NOMO-1 (cell line): Measurements from ENCODE around the gene RASSF5.

Source experiments
- DNase-seq, 2 experiments: peaks; one replicate each; lab custom pipeline; 2025; ENCODE audit not compliant: unreplicated experiment in 2 of 2; lab: John Stamatoyannopoulos, UW

RASSF5 gene, protein sequence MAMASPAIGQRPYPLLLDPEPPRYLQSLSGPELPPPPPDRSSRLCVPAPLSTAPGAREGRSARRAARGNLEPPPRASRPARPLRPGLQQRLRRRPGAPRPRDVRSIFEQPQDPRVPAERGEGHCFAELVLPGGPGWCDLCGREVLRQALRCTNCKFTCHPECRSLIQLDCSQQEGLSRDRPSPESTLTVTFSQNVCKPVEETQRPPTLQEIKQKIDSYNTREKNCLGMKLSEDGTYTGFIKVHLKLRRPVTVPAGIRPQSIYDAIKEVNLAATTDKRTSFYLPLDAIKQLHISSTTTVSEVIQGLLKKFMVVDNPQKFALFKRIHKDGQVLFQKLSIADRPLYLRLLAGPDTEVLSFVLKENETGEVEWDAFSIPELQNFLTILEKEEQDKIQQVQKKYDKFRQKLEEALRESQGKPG

DNA sequence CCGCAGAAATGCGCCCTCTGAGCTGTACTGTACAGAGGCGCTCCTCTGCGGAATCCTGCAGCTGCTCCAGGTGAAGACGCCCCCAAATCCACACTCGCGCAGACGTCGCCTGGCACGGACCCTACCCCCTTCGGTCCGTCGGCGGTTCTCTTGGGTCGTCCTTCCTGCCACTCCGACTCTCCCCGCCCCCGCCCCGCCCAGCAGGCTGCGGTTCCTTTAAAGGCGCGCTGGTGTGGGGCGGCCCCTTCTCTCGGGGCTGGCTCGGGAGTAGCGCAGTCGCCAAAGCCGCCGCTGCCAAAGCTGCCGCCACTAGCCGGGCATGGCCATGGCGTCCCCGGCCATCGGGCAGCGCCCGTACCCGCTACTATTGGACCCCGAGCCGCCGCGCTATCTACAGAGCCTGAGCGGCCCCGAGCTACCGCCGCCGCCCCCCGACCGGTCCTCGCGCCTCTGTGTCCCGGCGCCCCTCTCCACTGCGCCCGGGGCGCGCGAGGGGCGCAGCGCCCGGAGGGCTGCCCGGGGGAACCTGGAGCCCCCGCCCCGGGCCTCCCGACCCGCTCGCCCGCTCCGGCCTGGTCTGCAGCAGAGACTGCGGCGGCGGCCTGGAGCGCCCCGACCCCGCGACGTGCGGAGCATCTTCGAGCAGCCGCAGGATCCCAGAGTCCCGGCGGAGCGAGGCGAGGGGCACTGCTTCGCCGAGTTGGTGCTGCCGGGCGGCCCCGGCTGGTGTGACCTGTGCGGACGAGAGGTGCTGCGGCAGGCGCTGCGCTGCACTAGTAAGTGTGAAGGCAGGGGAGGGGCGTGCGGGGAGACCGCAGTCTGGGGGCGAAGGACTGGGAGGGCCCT, at the start of gene RASSF5:
Gene RASSF5, plus strand, starts transcription at position 248 of the 846 bp plus-strand sequence. Its CDS starts 72 bp downstream, at position 320.
- DNase-seq = peak; percentile 53 to 66

DNA sequence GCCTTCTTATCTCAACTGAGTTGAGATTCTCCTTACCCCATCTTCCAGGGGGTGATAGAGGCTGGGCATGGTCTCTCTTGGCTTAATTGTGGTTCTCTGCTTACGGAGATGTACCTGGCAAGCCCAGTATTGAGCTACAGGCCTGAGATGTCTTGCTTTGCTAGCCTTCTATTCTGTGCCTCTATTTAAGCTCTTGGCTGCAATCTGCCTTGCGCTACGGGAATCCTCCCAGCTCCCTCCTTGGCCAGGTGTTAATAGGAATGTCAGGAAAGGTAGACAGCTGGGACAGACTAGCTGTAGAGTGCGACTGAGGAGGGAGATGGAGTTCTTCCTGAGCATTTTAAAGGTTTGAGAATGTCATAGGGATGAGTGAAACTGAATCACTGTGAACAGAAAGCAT, 47.6 kb upstream of the RASSF5 start:
- DNase-seq = no peak

DNA sequence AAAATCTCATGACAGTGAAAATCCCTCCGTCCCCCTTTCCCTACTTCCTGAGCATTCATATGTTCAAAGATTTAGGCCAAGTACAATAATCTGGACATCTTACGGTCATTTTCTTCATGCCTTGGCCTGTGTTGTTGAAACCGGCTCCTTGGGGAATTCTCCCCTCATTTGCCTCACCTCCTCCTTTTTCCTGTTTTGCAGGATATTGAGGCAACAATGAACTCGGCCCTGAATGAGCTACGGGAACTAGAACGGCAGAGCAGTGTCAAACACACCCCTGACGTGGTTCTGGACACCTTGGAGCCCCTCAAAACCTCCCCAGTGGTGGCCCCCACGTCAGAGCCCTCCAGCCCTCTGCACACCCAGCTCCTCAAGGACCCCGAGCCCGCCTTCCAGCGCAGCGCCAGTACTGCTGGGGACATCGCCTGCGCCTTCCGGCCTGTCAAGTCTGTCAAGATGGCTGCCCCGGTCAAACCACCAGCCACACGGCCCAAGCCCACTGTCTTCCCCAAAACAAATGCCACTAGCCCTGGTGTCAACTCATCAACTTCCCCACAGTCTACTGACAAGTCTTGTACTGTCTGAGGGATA, 46.4 kb upstream of the RASSF5 start:
- DNase-seq = no peak

DNA sequence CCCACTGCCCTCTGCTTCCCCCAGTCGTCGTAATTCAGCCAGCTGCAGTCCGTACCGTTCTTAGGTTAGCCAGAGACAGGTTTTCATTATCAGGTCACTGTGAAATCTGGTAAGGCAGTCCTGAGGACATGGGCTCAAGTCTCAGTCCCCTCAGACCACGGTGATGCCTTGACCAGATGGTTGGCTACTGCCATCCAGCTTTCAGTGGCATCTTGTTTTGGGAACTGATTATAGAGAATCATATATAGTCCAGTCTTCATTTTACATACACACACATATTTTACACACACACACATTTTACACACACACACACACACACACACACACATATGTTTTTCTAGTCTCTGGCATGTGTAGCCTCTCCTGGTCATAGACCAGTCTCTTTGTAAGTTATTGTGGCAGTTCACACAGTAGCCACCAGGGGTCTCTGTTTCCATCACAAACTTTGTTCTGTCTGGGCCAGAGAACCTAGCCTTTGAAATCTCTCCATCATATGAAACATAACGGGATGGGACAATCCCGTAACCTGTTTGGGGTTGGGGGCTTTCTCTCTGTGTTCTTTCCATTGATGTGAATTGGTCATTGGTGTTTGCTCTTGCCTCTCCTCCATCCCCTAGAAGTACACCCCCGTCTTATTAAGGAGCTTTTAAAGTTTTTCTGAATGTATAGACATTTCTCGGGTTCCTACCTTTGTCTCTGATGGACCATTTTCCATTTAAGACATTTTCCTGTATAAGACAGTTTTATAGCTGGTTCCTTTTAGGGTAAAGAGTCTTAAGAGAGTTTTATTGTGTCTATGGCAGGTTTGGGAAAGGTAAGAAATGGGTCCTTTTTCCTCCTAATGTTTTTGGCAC, 45.5 kb upstream of the RASSF5 start:
- peak in 1 of 2 experiments; percentile 56 for DNase-seq

DNA sequence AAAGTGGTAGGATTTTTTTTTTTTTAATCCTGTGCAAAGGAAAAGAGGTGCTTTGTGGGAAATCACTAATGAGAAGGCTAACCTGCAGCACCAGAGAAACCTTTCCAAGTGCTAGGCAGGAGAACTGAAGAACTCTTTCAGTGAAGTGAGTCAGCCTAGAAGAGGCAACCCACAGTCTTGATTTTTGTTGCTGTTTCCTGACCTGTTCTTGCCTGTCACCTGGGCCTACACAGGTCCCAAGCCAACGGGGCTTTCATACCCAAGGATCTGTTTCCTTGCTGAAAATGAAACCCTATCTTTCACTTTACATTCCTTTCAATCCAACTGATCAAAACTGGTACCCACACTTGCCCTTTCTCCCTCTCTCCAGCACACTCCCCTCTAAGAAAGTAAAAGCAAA, 44.2 kb upstream of the RASSF5 start:
- DNase-seq = no peak

DNA sequence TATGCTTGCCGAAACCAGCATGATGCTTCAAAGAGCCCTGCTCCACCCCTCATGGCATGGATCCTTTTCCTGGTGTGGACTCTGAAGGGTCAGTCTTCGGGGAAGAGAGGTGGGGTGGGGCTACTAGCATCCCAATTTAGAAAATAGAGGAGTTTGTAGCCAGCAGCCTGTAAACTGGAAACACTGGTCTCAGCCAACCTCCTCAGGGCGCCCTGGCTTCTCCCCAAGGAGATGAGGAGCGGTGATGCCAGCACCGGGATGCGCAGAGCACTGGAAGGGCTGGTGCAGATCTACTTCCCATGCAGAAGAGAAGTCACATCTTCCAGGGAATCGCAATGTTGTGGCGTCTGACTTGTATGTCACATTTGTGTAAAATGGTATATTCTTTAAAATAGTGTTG, 43.4 kb upstream of the RASSF5 start:
- DNase-seq = no peak

DNA sequence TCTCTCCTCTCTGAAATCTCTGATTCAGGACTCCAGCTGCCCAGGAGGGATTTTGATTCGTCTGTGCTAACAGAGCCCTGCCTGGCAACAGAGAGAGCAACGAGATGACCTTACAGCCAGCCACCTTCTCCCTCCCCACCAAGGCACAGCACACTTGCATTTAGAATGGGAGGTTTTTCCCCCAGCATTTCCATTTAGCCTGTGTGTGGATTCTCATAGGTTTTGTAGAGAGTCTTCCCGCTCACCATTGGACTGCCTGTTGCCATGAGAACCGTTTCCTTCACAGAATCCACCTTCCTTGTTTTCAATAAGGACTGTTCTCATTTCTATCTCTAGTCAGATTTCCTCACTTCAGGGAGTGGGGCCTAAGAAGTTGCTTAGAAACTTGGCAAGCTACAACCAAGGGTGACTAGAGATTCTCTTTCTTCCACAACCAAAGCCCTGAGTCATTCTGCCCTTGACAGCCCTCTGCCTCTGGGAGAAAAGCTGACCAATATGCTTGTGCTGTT, 42.8 kb upstream of the RASSF5 start:
- DNase-seq = no peak

DNA sequence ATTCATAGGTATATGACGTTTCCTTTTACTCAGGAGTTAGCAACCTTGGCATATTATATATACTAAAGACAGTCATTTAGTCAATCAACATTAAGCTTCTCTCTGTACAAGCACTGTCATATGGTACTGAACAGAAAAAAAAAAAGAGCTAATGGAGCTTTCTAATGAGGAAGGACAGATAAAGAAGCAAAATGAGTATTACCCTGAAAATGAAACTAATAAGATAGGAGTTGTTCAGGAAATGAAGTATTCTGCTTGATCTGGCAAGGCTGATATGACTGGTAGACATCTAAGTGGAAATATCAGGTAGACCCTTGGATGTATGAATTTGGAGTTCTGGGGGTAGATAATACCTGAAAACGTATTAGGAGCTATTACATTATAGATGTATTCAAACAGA, 41.4 kb upstream of the RASSF5 start:
- no peak for DNase-seq

DNA sequence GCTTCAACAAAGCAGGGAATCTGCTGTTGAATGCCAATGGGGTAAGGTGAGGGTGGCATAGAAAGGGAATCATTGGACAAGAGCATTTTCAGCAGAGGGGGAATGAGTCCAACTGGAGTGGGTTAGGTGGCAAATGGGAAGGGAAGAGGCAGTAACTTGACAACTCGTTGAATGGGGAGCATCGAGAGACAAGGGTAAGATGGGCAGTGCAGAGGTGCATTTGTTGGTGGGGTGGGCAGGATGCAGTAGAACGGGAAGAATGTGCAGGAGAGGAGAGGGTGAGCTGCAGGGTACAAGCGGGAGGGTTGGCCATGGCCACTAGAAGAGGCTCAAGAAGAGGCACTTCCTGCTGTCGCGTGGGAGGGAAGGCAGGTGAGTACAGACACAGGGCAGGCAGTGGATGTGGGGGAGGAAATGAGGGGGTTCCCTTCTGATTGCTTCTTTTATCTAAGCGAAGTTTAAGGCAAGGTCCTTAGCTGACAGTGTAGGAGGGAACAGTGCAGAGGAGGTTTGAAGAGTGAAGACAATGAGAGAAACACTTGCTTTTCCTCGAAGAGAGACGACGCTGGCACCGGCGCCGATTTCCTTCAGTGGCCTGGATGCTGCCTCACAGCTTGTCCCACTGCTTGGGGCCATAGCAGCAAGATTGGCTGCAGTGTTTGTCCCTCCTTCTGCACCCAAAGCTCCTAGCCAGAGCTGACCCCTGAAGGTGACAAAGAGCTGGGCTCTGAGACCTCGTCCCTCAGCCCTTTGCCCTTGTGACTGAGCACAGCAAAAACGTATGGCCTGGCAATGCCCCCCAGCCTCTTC, 40.3 kb upstream of the RASSF5 start:
- DNase-seq = no peak

DNA sequence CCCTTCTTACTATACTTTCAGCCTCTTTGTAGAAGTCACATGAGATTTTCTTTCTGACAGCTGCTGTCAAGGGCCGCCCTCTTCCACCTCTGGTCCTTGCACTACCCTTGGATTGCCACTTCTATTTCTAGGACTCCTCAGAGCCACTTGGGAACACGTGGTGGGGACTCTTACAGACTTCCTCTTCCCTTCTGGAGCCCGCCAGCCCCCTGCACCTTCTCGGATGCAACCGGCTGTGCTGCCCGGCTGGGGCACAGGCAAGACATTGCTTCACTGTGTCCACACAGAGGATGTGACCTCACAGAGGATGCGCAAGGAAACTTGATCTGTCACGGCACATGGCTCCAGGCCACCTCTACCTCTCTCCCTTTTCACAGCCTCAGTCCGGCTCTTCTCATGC, 39.4 kb upstream of the RASSF5 start:
- peak; percentile 96 to 98 for DNase-seq

DNA sequence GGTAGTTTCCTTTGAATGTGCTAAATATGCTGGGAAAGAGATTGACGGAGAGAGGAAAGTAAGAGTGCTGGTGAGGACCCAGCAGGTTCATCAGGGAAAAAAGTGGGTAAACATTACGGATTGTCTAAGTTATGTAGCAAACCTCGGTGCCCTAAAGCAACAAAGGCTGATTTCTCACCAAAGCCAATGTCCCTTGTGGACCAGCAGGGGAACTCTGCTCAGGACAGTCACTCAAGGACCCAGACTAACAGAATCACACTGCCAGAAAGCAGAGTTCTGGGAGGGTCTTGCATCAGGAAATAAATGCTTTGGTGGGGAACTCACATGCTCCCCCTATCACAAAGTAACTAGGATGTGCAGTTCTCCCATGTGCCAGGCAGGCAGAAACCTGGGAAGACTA, 38.8 kb upstream of the RASSF5 start:
- DNase-seq = no peak

DNA sequence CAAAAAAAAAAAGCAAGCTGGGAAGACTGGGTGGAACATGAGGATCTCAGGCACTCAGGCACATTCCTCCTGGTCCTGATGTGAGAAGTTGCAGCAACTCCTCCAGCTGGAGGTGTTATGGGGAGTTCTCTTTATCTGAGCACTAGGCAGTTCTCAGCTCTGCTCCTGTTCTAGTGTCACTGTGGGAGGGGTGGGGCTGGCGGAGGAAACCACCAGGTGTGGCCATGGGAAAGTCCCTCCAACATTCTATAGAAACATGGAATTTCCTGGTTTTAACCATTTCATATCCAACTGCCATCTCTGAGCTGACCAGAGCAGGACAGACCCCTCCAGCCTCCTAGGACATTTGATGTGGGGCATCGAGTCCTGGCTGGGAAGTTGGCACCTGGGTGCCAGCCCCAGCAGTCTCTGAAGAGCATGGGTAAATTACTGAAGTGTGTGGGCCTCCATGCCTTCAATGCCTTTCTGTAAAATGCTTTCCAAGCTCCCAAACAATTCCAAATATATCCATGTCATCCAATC, 37.9 kb upstream of the RASSF5 start:
- DNase-seq = no peak

DNA sequence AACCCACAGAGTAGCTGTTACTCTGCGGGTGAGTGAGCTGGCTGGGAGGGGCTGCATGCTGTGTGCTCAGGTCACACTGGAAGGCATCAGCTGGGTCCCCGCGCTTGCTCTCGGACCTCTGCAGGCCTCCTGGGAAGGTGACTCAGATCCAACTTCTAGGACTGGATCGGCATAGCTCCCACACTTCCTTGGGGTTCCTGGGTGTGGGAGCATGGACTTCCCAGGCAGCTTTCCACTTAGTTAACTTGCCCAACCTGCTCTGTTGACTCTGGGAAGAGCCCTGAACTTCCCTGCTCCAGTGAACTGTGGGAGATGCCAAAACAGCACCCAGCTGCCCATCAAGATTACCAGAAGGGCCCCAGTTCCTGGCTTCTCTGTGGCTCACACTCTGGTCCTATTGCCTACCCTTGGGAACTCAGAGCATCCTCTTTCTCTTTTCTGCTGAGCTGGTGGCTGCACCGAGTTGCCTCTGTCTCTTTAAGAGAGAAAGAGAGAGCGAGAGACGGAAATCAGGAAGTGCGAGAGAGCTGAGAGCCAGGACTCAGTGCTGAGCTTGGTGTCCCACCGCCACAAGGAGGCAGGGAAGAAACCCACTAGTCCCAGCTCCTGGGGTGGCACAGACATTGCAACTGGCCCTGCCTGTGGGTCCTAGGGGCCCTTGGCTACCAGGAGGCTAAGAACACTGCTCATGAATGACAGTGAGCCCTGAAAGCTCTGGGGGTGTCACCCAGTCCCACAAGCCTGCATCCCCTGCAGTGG, 37.2 kb upstream of the RASSF5 start, which contains the start of gene IKBKE:
Gene IKBKE, plus strand, starts transcription at position 544 of the 759 bp plus-strand sequence. CDS start 2,752 bp downstream, outside the sequence.
- DNase-seq = peak; percentile 74 to 94

DNA sequence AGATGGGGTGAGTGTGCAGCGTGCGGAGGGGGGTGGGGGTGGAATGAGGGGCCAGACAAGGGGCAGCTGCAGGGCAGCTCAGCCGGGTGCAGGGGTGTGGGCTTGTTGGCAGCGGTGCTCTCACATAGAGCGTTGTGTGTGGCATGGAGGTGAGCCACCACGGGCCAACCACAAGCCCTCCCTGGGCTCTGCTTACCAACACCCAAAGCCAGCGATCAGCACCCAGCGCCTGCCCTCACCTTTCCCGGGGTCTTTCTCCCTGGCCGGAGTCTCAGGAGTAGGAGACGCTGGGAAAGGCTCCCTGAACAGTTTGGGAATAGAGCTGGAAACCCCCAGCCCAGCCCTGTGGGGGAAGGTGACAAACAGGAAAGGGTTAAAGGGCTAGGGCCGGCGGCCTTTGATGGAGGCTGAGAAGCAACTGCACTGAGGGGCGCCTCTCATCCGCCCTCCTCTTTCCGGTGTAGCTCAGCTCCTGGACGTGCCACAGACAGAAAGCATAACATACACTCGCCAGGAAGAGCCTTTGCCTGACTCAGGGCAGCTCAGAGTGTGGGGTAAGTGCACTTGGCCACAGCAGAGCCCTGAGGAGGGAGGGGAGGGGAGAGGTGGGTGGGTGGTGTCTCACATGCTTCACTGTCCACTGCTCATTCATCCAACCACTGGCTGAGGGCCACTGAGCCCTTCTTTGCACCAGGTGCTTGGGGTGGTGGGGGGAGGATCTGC, 36.5 kb upstream of the RASSF5 start:
- peak; percentile 25 to 60 for DNase-seq

DNA sequence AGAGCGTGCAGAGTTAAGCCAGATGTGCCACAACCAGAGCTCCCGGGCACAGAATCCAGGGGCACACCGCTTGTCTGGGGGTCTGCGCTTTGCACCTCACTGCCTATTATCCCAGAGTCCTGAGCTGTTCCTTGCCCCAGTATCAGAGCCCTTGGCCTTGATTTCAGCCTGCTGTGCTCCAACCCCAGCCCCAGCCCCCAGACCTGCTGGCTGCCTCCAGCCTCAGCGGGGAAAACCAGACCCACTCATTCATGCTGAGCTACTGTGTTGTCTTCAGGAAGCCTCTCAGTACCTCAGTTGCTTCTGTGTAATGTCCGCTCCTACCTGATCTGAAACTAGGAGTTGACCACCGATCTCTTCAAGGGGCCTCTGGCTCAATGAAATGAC, 35.9 kb upstream of the RASSF5 start:
- DNase-seq = no peak

DNA sequence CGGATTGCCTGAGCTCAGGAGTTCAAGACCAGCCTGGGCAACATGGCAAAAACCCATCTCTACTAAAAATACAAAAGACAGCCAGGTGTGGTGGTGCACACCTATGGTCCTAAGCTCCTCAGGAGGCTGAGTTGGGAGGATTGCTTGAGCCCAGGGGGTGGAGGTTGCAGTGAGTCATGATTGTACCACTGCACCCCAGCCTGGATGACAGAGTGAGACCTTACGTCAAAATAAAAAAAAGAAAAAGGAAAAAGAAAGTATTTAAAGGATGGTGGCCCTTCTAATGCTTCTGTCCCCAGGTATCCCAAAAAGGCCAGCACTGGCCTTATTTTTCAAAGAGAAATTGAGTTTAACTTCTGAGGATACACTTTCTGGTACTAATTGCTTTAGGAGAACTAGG, 35.3 kb upstream of the RASSF5 start:
- no peak for DNase-seq

DNA sequence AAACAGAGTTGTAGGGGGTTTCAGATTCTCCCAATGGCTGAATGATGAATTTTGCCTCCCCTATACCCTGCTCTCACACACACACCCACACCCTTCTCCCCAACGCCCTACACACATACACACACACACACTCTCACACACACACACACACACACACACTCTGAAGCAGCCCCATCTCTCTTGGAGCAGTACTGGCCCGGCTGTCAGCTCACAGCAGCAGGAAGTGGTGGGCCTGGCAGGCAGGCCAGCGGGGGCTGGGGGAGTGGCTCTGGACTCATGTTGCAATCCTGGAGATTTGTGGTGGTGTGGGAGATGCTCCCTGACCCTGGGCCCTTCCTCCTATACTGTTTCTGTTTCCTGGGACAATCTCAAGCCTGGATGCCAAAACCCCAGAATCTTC, 34.9 kb upstream of the RASSF5 start:
- DNase-seq = peak; percentile 56 to 67

DNA sequence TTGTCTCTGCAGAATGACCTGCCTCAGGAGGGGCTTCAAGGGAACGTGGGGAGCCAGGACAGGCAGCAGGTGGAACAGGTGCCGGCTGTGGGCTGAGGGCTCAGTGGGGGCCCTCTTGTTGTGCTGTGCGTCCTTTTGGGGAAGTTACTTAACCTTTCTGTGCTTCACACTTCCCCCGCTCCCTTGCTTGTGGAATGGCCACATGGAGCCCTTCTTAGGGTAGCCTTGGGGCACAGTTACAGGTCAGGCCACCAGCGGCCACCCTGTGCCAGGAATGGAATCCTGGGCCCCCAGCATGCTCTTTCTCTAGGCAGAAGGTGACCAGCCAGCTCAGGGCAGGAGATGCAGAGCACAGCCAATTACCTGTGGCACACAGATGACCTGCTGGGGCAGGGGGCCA, 34.4 kb upstream of the RASSF5 start:
- peak in 1 of 2 experiments; percentile 21 for DNase-seq
